ENCODE results near the gene GPRIN3.
"Not testable (repeated sequence)": the region's sequence is repeated elsewhere in the genome, so short reads cannot be mapped to it uniquely, and the experiment has no call there.

The GPRIN3 gene

DNA sequence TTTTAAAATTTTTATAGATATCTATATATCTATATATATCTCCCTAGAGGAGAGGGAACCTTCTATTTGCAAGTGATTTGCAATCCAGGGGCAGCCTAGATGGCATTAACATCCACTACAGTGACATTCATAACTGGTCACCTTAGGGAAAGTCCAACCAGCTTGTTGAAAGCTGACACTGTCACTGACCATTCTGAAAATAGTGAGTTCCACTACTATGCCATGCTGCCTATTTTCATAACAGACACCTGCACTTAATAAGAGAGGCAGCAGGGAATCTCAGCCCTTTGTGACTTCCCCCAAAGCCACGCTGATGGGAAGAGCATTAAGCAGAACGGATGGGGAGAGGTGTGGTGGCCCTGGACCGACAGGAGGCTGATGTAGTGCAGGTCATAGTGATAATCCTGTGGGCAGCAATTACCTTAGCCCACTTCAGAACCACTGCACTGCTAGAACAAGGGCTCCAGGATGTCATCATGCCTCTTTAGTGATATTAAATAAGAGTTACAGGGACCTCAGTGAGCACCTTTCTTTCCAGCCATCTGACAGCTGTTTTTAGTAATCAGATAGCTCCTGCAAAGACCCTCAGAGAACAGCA lies 51.3 kb downstream of the GPRIN3 start:
- DNase-seq (ENCODE audit: low read depth), result no peak

- peak; percentile 5 for DNase-seq (ENCODE audit: low read depth)
Measured at GRCh38 chr4:89254847-89255246, 52.8 kb downstream of the GPRIN3 start.

- DNase-seq (ENCODE audit: low read depth), result not testable (repeated sequence)
Measured at GRCh38 chr4:89254347-89254746, 53.3 kb downstream of the GPRIN3 start.

DNA sequence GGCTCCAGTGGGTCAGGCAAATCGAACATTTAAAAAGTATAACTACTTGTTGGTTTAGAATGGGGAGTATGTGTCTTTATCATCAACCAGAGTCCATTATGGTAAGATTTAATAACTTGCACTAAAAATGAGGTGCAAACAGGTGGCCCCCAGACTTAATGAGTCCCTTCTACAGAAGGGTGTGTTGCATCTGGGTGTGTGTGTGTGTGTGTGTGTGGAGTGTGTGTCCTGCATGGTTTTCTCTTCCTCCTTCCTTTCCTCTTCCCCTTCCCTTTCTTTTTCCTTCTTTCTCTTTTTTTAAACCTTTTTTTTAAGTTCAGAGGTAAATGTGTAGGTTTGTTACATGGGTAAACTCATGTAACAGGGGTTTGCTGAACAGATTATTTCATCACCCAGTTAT lies 53.7 kb downstream of the GPRIN3 start:
- no peak for DNase-seq (ENCODE audit: low read depth)

DNA sequence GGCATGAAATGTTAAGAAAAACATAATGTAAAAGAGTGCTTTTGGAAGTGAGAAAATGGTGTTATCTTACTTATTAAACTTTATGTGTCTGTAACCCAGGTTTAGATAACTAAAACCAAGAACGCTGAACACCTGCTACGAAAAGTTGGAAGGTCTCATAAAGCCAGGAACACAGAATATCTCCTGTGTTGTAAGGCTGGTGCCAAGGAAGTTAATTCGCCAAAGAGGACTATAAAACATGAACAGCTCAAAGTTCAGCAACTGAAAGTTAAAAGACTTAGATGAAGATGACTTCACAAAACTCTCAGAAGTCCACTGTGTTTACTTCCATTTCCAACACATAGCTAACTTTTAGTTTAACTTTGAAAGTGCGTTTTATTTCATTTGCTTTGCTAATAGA lies 54.3 kb downstream of the GPRIN3 start:
- DNase-seq (ENCODE audit: low read depth), result no peak

DNA sequence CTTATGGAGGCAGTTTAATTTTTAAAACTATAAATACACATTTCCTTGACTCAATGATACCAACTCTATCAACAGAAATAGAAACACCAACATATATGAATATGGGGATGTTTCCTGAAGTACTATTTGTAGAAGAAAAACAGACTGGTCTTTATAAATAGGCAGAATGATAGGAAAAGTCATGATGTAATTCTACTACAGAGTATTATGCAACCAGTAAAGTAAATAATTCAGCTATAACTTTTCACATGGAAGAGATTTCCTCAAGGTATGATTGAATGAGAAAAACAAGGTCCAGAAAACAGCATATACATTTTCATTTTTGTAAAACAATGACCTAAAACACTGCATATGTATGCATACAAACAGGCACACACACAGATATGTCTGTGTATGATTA lies 56.2 kb downstream of the GPRIN3 start:
- no peak for DNase-seq (ENCODE audit: low read depth)

DNA sequence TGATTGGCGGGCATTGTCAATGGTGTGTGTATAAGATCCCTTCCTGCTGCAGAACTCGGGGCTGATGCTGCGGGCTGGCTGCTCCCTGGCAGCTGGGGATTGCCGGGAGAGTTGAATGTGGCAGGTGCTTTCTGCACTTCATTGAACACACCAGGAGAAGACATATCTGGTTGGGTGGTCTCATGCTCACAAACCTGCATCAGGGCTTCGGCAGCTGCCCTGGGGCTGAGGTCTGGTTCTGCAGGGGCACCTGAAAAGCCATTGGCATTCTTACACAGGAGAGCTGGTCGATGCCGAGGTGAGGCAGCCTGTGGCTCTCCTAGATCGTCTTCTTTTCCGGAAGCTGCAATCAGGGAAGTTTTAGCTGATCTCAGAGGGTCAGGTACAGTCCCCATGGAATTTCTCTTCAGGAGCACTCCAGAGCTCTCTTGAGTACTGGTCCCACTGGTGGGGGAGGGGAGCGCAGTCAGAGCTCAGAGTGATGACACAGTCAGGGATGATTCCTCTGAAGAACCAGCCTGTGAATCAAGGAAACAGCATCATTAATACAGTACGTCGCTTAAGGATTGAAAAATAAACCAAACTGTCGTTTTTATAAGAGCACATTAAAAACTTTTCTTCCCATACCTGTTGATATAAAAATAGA lies 57.8 kb downstream of the GPRIN3 start:
- DNase-seq (ENCODE audit: low read depth), result no peak

DNA sequence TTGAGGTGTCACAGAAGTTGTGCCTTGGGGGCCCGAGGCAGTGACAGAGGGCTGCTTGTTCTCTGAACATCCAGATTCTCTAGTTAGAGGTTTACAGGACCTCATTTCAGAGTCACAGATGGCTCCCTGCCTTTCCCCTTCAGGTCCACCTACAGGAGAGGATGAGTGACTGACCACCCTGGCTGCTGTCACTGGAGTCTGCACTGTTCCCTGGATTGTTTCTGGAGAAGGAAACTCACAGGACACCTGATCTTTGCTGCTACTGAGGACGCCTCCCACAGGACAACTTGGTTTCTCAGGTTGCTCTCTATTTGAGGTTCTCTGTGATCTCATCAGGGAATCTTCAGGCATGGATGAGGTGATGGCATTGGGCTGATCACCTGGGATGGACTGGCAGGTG lies 58.3 kb downstream of the GPRIN3 start:
- DNase-seq (ENCODE audit: low read depth), result no peak

DNA sequence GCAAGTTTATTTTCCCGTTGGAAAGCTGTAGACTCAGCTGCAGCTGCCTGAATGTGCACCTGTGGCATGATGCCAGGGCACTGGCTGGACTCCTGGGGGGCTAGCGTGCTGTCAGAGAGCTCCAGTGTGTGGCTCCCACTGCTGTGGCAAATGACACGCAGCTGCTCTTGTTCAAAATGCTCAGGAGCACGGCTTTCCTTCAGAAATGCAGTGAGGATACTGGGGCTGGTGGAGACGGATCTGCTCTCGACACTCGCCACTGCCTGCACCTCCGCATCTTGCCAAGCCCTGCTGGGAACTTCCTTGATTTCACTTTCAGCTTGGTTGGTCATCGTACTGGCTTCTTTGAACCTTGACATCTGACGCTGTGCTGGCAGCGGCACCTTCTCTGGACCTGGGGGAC lies 58.7 kb downstream of the GPRIN3 start:
- DNase-seq (ENCODE audit: low read depth), result no peak

- no peak for DNase-seq (ENCODE audit: low read depth)
Measured at GRCh38 chr4:89247951-89248350, 59.6 kb downstream of the GPRIN3 start.

DNA sequence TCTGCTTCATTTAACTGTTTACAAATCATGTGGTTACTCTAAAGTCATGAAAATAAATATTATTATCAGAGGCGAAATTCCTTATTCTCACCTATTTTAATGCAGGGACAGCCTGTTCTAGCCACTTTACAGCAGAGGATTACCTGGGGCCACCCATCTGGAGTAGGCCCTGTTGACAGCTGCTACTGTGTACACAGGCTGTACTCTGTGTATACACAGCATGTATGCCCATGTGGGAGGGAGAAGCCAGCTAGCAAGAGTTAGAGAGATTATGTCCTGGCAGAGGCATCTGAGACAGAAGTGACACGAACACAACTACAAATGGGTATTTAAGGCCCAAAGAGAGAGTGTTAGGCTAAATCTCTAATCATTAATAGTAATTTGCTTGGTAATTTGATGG lies 62.1 kb downstream of the GPRIN3 start:
- DNase-seq (ENCODE audit: low read depth), result no peak

- DNase-seq (ENCODE audit: low read depth), result no peak
Measured at GRCh38 chr4:89243733-89244252, 63.8 kb downstream of the GPRIN3 start.

DNA sequence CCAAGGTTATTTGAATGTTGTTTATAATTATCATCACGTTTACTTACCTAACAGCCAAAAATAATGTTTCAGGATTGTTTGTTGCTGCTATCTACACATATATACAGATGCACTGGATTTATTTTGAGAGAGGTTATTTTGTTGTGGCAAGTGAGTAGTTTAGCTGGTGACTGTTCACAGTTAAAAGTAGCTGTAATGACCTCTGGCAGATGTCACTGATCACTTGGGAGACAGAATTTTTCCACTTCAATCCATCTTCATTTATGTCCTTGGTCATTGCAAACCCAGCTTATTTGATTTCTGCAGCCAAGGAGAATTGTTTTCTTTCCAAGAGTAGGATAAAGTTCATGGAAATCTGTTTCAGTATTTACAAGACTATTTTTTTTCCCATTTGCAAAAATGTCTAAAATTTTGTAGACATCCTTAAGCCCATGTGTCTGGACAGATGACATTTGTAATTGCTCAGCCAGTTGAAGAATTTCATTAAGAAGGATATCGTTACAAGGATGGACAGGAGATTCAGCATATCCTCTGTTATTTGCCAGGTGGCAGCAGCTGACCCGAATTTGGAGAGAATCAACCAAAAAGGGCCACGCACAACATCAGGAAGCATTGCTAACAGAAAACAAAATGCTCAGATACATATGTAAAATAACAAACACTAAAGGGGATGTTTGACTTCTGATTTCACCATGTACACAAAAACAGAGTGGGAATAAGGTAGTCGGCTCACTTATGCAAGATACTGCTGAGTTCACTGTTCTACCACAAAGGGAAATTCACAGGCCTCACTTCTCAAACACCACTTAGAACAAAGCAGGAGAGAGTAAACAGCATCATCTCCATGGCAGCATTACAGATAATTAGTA lies 64.5 kb downstream of the GPRIN3 start:
- no peak for DNase-seq (ENCODE audit: low read depth)

GRCh38 chr4:89242216-89242615 lies 65.4 kb downstream of the GPRIN3 start:
- no peak for DNase-seq (ENCODE audit: low read depth)

- no peak for DNase-seq (ENCODE audit: low read depth)
Measured at GRCh38 chr4:89230271-89230670, 77.3 kb downstream of the GPRIN3 start.

DNA sequence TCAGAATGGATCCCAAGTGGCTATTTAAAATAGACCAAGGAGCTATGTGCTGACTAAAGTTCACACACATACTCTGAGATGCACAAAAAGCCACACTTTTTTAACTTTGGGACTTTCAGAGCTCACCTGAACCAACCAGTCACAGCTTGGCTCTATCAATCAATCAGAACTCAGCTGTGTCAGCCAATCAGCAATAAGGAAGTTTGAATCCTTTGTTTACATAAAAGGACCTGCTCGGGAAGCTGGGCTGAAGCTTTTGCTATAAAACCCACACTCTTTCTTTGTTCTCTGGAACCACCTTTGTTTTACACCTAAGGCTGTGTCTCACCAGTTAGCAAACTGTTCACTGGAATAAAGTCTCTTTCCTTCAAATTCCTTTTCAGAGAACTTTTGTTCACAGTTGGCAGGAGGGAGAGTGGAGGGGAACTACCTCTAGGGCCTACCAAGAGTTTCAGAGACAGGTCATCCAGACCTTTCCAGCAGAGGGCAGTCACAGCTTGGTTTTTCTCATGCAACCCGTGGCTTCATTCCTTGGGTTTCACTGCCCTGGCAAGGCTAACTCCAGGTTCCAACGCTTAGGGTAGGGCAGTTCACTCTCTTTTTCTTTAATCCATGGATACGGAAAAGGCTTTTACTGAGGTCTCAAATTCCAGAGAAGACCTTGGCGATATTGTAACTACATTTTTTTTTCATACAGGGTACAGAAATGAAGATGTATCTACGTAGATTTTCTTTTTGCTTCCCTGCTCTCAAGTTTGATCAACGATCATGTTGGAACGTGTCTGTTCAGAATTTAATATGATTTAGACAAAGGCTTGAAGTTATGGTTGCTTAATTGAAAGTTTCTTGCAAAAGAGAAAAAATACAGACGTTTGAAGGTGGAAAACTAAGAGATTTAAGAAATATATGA lies 80.7 kb downstream of the GPRIN3 start:
- DNase-seq (ENCODE audit: low read depth), result peak; percentile 66

DNA sequence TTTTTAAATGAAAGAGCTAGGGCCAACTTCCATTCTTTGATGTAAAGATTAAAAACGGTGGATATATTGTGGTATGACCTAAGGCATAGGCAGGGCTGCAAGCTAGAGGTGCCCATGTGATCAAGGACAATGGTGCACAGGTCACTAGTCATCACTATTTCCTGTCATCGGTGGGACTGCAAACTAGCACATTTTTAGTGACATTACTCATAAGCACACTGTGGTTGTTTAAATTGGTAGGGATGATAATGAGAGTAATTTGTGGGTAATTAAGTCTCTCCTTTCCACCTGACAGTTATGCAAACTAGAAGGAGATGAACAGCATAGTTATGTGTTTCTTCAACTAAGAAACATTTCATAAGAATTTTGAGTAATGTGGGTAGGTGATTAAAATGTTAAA lies 85.4 kb downstream of the GPRIN3 start:
- DNase-seq (ENCODE audit: low read depth), result no peak

- no peak for DNase-seq (ENCODE audit: low read depth)
Measured at GRCh38 chr4:89221167-89221867, 86.3 kb downstream of the GPRIN3 start.

DNA sequence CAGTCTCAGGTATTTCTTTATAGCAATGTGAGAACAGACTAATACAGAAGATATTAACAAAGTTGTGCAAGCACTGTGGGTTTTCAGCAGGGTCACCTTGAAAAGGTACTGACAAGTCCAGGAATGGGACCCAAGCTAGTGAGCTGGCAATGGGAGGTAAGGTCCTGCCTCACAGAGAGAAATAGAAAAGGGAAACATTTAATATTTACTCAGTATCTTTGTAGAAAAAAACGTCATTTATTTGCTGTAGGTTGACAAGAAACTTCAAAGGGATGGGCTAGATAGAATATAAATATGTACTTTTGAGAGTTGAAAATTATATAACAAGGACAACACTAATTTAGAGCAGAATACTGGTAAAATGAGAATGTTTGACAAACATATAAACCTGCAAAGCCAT lies 89.0 kb downstream of the GPRIN3 start:
- no peak for DNase-seq (ENCODE audit: low read depth)

DNA sequence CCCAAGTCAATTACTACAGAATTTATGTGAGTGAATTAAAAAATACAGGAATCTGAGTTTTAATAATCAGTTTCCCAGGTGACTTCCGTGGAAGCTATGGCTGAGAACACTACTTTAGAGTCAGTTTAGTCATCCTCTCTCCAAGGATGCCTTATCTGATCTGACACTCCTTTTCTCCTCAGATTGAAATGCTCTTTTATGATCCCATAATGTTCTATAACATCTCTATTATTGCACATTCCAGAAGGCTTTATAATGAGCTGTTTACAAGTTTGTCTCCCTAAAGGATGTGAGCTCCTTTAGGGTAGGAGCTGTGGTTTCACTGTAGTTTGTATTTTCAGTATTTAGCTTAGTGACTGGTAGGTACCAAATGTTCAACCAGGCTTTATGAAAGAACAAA lies 90.0 kb downstream of the GPRIN3 start:
- DNase-seq (ENCODE audit: low read depth), result no peak

GRCh38 chr4:89216866-89217265 lies 90.7 kb downstream of the GPRIN3 start:
- DNase-seq (ENCODE audit: low read depth), result no peak
